GM19328 (cell line): ENCODE data around the gene CFAP161.

Source experiments
- ATAC-seq: cut with Tn5 transposase; IDR thresholded peaks from one replicate; pipeline ENCODE4 v1.9.1; 2021; ENCODE audit warnings: mild to moderate bottlenecking, moderate library complexity; ENCODE audit not compliant: unreplicated experiment

The CFAP161 gene

GRCh38 chr15:81182031-81182755, 48.1 kb downstream of the CFAP161 start:
- no peak for ATAC-seq

GRCh38 chr15:81182756-81183438, 48.8 kb downstream of the CFAP161 start:
- no peak for ATAC-seq

- ATAC-seq: no peak
Measured at GRCh38 chr15:81183439-81183775, 49.3 kb downstream of the CFAP161 start.

GRCh38 chr15:81184188-81184587, 50.1 kb downstream of the CFAP161 start:
- no peak for ATAC-seq

GRCh38 chr15:81185631-81186295, 51.7 kb downstream of the CFAP161 start:
- ATAC-seq: no peak

- no peak for ATAC-seq
Measured at GRCh38 chr15:81188354-81188753, 54.3 kb downstream of the CFAP161 start.

- ATAC-seq: no peak
Measured at GRCh38 chr15:81189583-81190283, 55.7 kb downstream of the CFAP161 start.

- no peak for ATAC-seq
Measured at GRCh38 chr15:81190922-81191507, 56.9 kb downstream of the CFAP161 start.

GRCh38 chr15:81191701-81192100, 57.6 kb downstream of the CFAP161 start:
- ATAC-seq: no peak

GRCh38 chr15:81194723-81195122, 60.7 kb downstream of the CFAP161 start:
- no peak for ATAC-seq

- ATAC-seq: no peak
Measured at GRCh38 chr15:81195339-81195864, 61.3 kb downstream of the CFAP161 start.

- ATAC-seq: no peak
Measured at GRCh38 chr15:81196576-81197254, 62.6 kb downstream of the CFAP161 start, which contains the start of gene IL16. Gene IL16 (plus strand): TSS chr15:81196879. CDS start chr15:81225400, 28,521 bp downstream.

GRCh38 chr15:81197255-81197630, 63.2 kb downstream of the CFAP161 start:
- no peak for ATAC-seq

- ATAC-seq: no peak
Measured at GRCh38 chr15:81197688-81198281, 63.7 kb downstream of the CFAP161 start.
